Suppressor macrophage treated with lipopolysaccharide for 1 hour (primary cell): ENCODE results near the gene SLCO2A1.

ENCODE experiments used
- DNase-seq, 3 donors: peaks; one replicate each; pipeline ENCODE4 v3.0.0-alpha.2; 2020 to 2022

Gene SLCO2A1

DNA sequence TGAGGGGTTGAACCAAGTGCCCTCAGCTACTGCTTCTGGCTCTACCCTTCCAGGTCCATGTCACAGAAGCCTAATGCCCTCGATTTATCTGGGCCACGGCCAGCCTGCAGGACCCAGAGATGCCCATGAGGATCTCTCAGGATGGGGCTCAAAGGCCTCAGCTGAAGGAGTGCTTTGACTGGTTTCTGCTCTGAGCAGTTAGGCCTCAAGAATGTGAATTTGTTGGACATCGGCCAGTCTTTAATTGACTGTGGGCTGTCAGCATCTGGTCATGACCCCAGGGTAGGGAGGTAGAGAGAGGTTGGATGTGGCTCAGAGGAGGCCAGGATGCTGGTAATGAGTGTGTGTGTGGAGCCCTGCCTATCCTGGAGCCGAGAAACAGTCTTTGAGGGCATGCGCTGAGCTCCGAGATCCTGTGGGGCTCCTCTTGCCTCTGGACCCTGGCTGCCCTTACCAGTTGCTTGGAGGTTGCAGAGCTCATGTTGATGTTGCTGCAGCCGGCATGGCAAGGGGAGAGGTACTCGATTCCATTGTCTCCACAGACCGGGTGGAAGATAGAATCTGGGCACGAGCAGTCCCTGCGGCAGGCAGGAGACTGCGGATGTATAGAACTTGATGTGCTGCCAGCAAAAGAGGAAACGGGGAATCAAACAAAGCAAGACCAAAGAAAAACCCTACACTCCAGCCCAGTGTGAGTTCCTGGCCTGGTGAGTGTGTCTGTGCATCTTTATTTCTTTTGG, 84.9 kb downstream of the SLCO2A1 start:
- no peak for DNase-seq

DNA sequence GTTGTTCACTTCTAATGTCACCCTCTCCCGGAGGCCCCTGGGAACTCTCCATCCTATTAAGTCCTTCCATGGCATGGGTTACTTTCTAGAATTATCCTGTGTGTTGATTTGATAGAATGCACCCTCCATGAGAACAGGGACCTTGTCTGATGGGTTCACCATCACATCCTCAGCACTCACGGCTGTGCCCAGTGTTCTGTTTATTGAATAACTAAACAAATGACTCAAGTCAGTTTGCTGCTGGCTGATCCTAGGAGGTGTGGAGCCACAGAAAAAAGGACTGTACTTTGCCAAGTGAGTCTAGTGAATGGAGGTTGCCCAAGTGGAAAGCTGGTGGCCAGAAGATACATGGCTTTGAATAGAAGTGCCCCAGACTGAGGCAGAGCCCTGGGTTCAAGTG, 85.5 kb downstream of the SLCO2A1 start:
- DNase-seq = no peak

DNA sequence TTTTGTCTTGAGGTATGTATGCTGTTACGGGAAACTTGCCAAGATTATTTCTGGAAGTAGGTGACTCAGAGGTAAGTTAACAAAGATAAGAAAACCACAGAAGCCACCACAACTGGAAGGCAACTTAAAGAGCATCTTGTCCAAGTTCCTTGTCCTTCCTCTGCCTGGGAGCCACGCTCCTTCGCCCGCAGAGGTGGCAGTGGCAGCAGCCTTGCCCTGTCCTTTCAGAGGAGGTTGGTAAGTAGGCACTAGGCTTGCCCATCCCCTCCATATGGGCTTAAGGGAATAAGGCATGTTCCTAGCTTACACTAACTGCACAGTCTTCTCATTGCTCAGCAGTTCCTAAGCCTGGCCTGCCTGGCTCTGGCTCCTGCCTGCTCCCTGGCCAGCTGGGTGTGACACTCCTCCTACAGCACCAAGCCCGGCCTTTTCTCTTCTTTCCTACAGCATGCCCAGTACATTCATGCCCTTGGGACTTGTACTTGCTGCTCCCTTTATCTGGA, 86.0 kb downstream of the SLCO2A1 start:
- peak in 1 of 3 donors; percentile 13 for DNase-seq

DNA sequence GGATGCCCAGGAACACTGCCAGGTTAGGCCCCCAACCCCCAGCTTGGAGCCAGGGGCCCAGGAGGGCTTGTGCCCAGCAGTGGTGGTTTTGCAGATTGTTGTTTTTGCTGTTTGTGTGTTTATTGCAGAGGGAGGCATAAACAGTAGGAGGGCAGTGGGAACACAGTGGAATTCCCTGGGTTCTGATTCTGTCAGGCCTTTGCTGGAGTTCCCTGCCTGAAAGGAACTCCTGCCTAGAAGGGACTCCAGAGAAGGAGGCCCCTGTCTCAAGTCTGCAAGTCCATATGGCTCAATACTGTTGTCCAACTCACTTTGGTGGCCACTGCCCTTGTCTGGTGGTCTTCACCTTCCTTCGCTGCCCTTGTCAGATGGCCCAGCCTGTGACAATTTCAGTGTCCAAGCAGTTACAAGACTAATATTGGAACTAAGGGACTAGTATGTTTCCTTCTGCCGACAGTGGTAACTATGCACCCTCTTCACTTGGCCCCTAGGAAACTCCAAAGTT, 86.6 kb downstream of the SLCO2A1 start:
- DNase-seq = no peak

DNA sequence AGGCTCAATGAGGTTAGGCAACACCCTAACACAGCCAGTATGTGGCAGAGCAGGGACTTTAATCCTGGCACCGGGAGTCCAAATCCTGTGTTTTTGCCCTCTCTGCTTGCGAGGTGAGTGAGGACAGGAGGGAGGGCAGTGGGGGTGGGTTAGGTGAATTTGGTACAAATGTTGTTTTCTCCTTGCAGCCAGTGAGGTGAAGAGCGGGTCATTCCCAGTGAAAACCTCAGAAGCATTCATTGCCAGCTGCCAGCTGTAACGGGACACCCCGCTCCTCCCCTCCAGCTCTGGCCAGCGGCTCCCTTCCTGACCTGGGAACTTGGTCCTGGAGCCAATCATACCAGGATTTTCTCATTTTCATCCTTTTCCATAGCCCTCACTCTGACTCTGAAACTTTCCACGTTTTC, 88.3 kb downstream of the SLCO2A1 start:
- no peak for DNase-seq

GRCh38 chr3:133940536-133940935, 89.2 kb downstream of the SLCO2A1 start:
- no peak for DNase-seq

DNA sequence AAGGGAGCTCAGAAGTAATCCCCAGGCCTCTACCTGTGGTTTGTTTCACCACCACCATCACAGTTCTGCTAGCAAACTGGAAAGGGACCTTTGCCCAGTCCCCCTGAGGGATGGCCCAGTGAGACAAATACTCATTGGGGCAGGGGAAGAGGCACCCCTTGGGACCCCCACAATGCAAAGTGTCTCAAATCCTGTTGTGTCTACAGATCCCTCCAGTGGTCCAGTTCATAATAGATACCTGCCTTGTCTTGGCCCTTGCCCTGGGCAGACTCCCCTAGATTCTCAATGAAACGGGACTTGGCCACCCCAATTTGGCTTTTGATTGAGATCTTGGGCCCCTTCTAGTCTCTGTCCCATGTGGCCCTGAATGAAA, 90.3 kb downstream of the SLCO2A1 start:
- DNase-seq = no peak

DNA sequence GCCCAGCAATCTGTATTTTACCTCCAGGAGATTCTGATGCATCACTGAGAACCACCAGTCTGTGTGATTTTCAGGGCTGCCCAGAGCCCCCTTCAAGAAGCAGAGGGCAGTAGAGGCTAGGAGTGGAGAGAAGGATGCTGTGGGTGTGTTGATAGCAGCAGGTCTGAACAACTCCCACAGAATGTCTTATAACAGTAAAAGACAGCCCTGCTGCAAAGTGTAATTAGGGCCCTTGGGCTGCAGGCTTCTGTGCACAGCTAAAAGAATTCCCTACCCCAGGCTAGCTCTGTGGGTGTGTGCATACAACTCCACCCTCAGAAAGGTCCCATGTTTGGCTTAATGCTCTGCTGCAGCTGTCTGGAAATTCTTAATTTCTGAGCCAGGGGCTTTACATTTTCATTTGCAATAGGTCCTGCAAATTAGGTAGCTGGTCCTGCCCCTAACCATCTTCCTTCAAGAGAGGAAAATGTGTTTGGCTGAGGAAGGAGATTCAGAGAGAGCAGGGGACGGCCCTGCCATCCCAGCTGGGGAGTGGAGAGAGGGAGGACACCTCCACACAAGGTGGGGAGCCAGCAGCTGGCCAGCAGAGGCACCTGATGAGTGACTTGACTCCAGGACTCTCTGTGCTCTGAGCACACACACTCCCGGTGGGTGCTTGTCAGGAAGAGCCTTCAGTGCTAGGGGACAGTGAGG, 90.8 kb downstream of the SLCO2A1 start:
- no peak for DNase-seq

GRCh38 chr3:133937756-133938601, 91.7 kb downstream of the SLCO2A1 start:
- DNase-seq = no peak

GRCh38 chr3:133937061-133937686, 92.6 kb downstream of the SLCO2A1 start:
- DNase-seq = no peak

GRCh38 chr3:133935843-133936769, 93.6 kb downstream of the SLCO2A1 start:
- DNase-seq = no peak

DNA sequence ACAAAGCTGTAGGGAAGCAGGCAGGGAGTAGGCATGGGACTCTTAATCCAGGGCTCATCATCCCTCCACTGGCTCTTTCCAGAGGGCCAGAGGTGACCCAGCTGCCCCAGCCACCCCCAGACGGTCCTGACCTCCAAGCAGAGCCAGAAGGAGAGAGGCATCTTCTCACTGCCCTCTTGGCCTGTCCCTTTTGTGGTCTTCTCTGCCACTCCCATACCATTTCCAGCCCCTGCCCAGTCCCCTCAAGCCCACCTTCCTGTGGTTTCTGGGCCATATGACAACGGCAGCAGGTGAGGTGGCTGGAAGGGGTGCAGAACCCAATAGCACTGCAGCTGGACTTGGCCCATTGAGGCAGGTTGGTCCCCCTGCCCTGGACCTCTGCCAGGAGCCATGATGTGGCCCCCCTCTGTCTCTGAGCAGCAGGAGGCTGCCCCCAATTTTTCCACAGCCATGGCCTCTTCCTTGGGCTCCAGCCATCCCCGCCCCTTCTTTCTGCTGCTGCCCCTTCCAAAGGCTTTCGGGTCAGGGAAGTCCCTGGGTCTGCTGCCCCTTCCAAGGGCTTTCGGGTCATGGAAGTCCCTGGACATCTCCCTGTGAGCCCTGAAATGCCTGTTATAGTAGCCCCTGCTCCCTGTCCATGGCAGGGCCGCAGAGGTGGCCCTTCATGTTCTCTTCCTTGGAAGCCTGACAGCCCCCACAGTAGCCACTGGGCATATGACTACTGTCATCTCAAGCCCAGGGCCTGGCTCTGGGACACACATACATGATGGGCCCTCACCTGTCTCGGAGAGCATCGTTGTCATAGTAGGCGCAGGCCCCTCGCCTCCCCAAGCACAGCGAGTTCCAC, 94.5 kb downstream of the SLCO2A1 start:
- DNase-seq = no peak

- DNase-seq = peak in 1 of 3 donors; percentile 6
Observed at GRCh38 chr3:133934073-133934970, 95.4 kb downstream of the SLCO2A1 start.

DNA sequence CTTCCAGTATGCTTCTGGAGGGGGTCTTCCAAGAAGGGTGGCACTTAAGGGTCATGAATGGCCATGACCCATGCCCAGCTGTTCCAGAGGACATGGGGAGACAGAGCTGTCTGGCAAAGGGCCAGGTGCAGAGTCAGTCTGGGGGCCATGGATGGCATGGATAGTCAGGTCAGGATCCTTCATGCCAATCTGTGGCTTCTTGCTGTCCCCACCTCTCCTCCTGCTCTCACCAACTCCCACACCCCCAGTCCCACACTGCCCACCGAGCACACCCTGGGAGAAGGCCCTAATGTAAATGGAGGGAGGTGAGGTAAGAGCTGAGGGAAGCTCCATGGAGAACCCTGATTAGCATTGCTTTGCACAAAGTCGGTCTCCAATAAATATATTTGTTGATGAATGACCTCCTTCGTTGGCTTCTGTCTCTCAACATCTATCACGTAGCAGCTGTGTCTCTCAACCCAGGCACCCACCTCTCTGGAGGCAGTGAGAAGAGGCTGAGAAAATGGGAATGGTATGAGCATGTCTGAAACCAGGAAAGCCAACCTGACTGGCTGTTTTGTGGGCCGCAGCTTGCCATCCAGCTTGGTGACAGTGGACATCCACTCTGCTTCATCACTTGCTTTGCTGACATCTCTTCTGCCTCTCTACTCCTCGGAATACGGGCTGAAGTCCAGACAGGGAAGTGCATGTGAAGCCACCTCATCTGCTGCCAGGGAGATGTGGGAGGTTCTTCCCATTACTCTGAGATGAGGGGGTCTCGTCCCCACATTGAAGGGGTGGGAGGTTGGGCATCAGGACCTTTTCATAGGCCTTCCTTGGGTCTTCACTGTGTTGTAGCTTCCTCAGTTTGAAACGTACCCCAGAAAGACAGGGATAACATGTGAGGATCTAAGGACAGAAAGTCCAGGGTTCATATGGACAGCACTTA, 96.4 kb downstream of the SLCO2A1 start:
- DNase-seq = no peak

- no peak for DNase-seq
Observed at GRCh38 chr3:133932009-133932408, 97.7 kb downstream of the SLCO2A1 start.

- DNase-seq = no peak
Observed at GRCh38 chr3:133931084-133931483, 98.6 kb downstream of the SLCO2A1 start.

DNA sequence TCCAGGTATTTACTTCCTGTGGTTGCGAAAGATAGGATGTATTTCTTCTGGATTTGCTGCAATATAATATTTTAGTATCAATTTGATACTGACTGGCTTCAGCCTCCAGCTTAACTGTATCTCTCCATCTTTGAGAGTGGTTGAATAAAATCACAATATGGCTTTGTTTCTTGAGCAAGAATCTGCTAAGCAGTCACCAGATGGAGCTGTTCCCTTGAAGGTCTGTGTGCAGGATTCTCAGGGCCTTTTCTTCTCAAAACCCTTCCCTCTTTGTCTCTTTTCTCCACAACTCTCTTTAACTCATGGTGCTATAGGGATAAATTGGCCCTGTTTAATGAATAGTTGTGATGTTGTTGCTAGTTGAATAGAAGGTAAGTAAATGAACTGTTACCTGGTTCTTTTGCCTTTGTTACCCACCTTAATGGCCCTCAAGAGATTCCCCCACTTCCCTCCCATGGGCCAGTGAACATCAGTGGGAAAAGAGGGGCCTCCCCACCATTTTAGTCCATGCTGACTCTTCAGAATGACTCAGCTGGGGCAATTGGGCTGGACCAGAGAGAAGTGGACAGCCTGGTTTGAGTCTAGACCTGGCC, 99.3 kb downstream of the SLCO2A1 start:
- DNase-seq = peak in 2 of 3 donors; percentile 34 to 49
